Neural cell (in vitro differentiated cells): Measurements from ENCODE around the gene SV2C. TPM values are rescaled to one million over a fixed set of nuclear protein-coding genes. Genes with fewer than 3 reads are reported as not detected.

Experiments
- H2AFZ ChIP-seq: fragments of 200-600, 300-800 bp; sonication (generic), shearing (Covaris generic); 2 replicates; pipeline ENCODE4 v1.6.0; 2014; ENCODE audit warnings: low read depth, mild to moderate bottlenecking, antibody characterized with exemption, low read length, moderate library complexity
- H3F3A ChIP-seq: fragments of 200-600 bp; shearing (Covaris generic); 2 replicates; pipeline ENCODE4 v1.6.1; 2016; ENCODE audit warnings: mild to moderate bottlenecking, moderate library complexity, mixed read lengths, antibody characterized with exemption, low read length; ENCODE audit not compliant: insufficient read depth, poor library complexity, severe bottlenecking
- H3K27ac ChIP-seq: fragments of 200-600, 300-800 bp; sonication (generic), shearing (Covaris generic); 2 replicates; pipeline ENCODE4 v1.5.1; 2014; ENCODE audit warnings: mild to moderate bottlenecking, low read length, moderate library complexity
- H3K27me3 ChIP-seq: fragments of 300-800, 200-600 bp; sonication (generic), shearing (Covaris generic); 2 replicates; pipeline ENCODE4 v1.6.0; 2014; ENCODE audit warnings: mild to moderate bottlenecking, low read depth, low read length, moderate library complexity; ENCODE audit not compliant: insufficient read depth
- H3K36me3 ChIP-seq: fragments of 300-800, 200-600 bp; sonication (generic), shearing (Covaris generic); 2 replicates; pipeline ENCODE4 v1.5.1; 2014; ENCODE audit warnings: mild to moderate bottlenecking, antibody characterized with exemption, low read length, moderate library complexity; ENCODE audit not compliant: insufficient read depth
- H3K4me2 ChIP-seq: fragments of 300-800, 200-600 bp; sonication (generic), shearing (Covaris generic); 2 replicates; pipeline ENCODE4 v1.6.0; 2014; ENCODE audit warnings: mild to moderate bottlenecking, low read length
- H3K4me3 ChIP-seq: fragments of 300-800, 200-600 bp; sonication (generic), shearing (Covaris generic); 2 replicates; pipeline ENCODE4 v1.5.1; 2014; ENCODE audit warnings: mild to moderate bottlenecking, low read length, moderate library complexity
- H3K79me2 ChIP-seq: fragments of 200-600 bp; shearing (Covaris generic); replicated peaks from 2 replicates; pipeline ENCODE4 v1.6.0; 2014; ENCODE audit warnings: mild to moderate bottlenecking, low read length, moderate library complexity; ENCODE audit not compliant: insufficient read depth
- H3K9ac ChIP-seq: fragments of 300-800, 200-600 bp; sonication (generic), shearing (Covaris generic); 2 replicates; pipeline ENCODE4 v1.6.1; 2016; ENCODE audit warnings: mild to moderate bottlenecking, low read length, mixed read lengths
- H3K9me2 ChIP-seq: fragments of 200-600 bp; shearing (Covaris generic); 2 replicates; pipeline ENCODE4 v1.6.1; 2016; ENCODE audit warnings: mild to moderate bottlenecking, low read length, mixed read lengths; ENCODE audit not compliant: insufficient read depth
- H3K9me3 ChIP-seq: fragments of 200-600, 300-800 bp; sonication (generic), shearing (Covaris generic); 2 replicates; pipeline ENCODE4 v1.6.1; 2016; ENCODE audit warnings: mild to moderate bottlenecking, mixed run types, low read length, moderate library complexity, mixed read lengths
- H4K20me1 ChIP-seq: fragments of 200-600 bp; shearing (Covaris generic); 2 replicates; pipeline ENCODE4 v1.6.1; 2016; ENCODE audit warnings: mild to moderate bottlenecking, mixed run types; ENCODE audit not compliant: insufficient read depth
- EP300 ChIP-seq: fragments of 450-650 bp; conservative IDR thresholded peaks from 2 replicates; pipeline ENCODE4 v1.6.1; 2014; ENCODE audit warnings: antibody characterized with exemption, mild to moderate bottlenecking, moderate library complexity; ENCODE audit not compliant: poor library complexity, severe bottlenecking
- EZH2 ChIP-seq: fragments of 200-600, 300-800 bp; shearing (Covaris generic), sonication (generic); IDR thresholded peaks from 2 replicates; pipeline ENCODE4 v1.6.1; 2014; ENCODE audit warnings: antibody characterized with exemption, low read length, borderline replicate concordance, mild to moderate bottlenecking; ENCODE audit not compliant: insufficient read depth, poor library complexity, severe bottlenecking
- MXI1 ChIP-seq: fragments of 450-650 bp; conservative IDR thresholded peaks from 2 replicates; pipeline ENCODE4 v1.6.1; 2014; ENCODE audit warnings: antibody characterized with exemption, mild to moderate bottlenecking; ENCODE audit not compliant: poor library complexity, severe bottlenecking
- POLR2AphosphoS5 ChIP-seq: IDR thresholded peaks from 2 replicates; pipeline ENCODE4 v1.6.1; 2012
- RAD21 ChIP-seq: fragments of 450-650 bp; conservative IDR thresholded peaks from 2 replicates; pipeline ENCODE4 v1.6.1; 2014; ENCODE audit warnings: antibody characterized with exemption, mild to moderate bottlenecking, moderate library complexity
- SMC3 ChIP-seq: fragments of 450-650 bp; conservative IDR thresholded peaks from 2 replicates; pipeline ENCODE4 v1.6.1; 2014; ENCODE audit warnings: antibody characterized with exemption, mild to moderate bottlenecking, moderate library complexity; ENCODE audit not compliant: poor library complexity
- TAF1 ChIP-seq: IDR thresholded peaks from 2 replicates; pipeline ENCODE4 v1.6.1; 2012; ENCODE audit warnings: low read depth
- polyA plus RNA-seq: library from polyadenylated mRNA; depleted of rRNA; stranded (reverse); fragments of >200 nt; gene quantifications from 2 replicates; pipeline ENCODE4 v1.2.3, GENCODE V29; 2014
- TF ChIP-seq, protein P1 (sequence below): fragments of 450-650 bp; IDR thresholded peaks from 2 replicates; pipeline ENCODE4 v1.5.1; 2014; ENCODE audit warnings: antibody characterized with exemption, mild to moderate bottlenecking, moderate library complexity; ENCODE audit not compliant: poor library complexity, severe bottlenecking
- TF ChIP-seq, protein P2 (sequence below): IDR thresholded peaks from 2 replicates; pipeline ENCODE4 v1.6.1; 2012; ENCODE audit warnings: borderline replicate concordance

Gene SV2C
- polyA plus RNA-seq, 1 donor from 2014 or later: 0.45 TPM

- H3K27me3 ChIP-seq: no peaks in the 10 kb centered on the region
- TF ChIP-seq, protein P1, sequence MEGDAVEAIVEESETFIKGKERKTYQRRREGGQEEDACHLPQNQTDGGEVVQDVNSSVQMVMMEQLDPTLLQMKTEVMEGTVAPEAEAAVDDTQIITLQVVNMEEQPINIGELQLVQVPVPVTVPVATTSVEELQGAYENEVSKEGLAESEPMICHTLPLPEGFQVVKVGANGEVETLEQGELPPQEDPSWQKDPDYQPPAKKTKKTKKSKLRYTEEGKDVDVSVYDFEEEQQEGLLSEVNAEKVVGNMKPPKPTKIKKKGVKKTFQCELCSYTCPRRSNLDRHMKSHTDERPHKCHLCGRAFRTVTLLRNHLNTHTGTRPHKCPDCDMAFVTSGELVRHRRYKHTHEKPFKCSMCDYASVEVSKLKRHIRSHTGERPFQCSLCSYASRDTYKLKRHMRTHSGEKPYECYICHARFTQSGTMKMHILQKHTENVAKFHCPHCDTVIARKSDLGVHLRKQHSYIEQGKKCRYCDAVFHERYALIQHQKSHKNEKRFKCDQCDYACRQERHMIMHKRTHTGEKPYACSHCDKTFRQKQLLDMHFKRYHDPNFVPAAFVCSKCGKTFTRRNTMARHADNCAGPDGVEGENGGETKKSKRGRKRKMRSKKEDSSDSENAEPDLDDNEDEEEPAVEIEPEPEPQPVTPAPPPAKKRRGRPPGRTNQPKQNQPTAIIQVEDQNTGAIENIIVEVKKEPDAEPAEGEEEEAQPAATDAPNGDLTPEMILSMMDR: no peak
- TF ChIP-seq POLR2AphosphoS5 (no peak), EP300 (no peak), MXI1 (no peak), EZH2 (no peak)
- no peak overlapping the region for H3K9ac ChIP-seq
- H3K36me3 ChIP-seq: no peaks in the 10 kb centered on the region
- no peak overlapping the region for H3K4me2 ChIP-seq
- no peak overlapping the region for H2AFZ ChIP-seq
- no peak overlapping the region for H3K4me3 ChIP-seq
- H3K9me3 ChIP-seq: no peaks in the 10 kb centered on the region
- H3K79me2 ChIP-seq: no peaks in the 10 kb centered on the region
- no peaks in the 10 kb centered on the region for H4K20me1 ChIP-seq
- H3K9me2 ChIP-seq: no peaks in the 10 kb centered on the region
- no peak overlapping the region for H3K27ac ChIP-seq
- H3F3A ChIP-seq: no peaks in the 10 kb centered on the region
Measured at GRCh38 chr5:76175821-76176403, 92.7 kb downstream of the SV2C start.

DNA sequence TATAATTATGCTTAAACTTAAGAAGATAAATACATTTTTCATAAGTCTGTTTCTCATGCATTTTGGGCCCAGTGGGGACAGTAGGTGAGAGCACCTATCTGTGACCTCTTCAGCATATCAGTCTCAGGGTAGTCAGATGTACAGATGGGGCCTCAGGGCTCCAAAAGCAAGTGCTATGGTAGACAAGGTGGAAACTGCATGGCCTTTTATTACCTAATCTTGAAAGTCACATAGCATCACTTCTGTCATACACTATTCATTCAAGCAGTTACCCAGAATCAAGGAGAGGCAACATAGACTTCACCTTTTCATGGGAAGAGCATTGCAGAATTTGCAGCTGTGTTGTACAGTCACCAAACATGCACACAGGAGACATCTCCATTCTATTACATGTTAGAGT lies 94.8 kb downstream of the SV2C start:
- H3K4me3 ChIP-seq: no peak overlapping the region
- no peaks in the 10 kb centered on the region for H3K9me3 ChIP-seq
- no peaks in the 10 kb centered on the region for H3F3A ChIP-seq
- H4K20me1 ChIP-seq: no peaks in the 10 kb centered on the region
- TF ChIP-seq POLR2AphosphoS5 (no peak), EZH2 (no peak), SMC3 (no peak), RAD21 (no peak), MXI1 (no peak), EP300 (no peak), TAF1 (no peak)
- TF ChIP-seq, protein P1: no peak
- TF ChIP-seq, protein P2, sequence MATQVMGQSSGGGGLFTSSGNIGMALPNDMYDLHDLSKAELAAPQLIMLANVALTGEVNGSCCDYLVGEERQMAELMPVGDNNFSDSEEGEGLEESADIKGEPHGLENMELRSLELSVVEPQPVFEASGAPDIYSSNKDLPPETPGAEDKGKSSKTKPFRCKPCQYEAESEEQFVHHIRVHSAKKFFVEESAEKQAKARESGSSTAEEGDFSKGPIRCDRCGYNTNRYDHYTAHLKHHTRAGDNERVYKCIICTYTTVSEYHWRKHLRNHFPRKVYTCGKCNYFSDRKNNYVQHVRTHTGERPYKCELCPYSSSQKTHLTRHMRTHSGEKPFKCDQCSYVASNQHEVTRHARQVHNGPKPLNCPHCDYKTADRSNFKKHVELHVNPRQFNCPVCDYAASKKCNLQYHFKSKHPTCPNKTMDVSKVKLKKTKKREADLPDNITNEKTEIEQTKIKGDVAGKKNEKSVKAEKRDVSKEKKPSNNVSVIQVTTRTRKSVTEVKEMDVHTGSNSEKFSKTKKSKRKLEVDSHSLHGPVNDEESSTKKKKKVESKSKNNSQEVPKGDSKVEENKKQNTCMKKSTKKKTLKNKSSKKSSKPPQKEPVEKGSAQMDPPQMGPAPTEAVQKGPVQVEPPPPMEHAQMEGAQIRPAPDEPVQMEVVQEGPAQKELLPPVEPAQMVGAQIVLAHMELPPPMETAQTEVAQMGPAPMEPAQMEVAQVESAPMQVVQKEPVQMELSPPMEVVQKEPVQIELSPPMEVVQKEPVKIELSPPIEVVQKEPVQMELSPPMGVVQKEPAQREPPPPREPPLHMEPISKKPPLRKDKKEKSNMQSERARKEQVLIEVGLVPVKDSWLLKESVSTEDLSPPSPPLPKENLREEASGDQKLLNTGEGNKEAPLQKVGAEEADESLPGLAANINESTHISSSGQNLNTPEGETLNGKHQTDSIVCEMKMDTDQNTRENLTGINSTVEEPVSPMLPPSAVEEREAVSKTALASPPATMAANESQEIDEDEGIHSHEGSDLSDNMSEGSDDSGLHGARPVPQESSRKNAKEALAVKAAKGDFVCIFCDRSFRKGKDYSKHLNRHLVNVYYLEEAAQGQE: no peak
- H3K79me2 ChIP-seq: no peaks in the 10 kb centered on the region
- H3K27me3 ChIP-seq: no peaks in the 10 kb centered on the region
- H3K9ac ChIP-seq: no peak overlapping the region
- no peak overlapping the region for H2AFZ ChIP-seq
- no peaks in the 10 kb centered on the region for H3K36me3 ChIP-seq
- no peak overlapping the region for H3K27ac ChIP-seq
- H3K4me2 ChIP-seq: no peak overlapping the region
- no peaks in the 10 kb centered on the region for H3K9me2 ChIP-seq
